Eye (tissue), 1 donor: ENCODE measurements around the gene RALGDS.
"Not testable (repeated sequence)": the region's sequence is repeated elsewhere in the genome, so short reads cannot be mapped to it uniquely, and the experiment has no call there.

Experiments used
- DNase-seq: peaks from one replicate; pipeline ENCODE4 v3.0.0-alpha.2; 2015

Gene RALGDS

GRCh38 chr9:133063500-133064231 lies 57.4 kb downstream of the RALGDS start:
- no peak for DNase-seq

- no peak for DNase-seq
Measured at GRCh38 chr9:133063159-133063499, 57.9 kb downstream of the RALGDS start.

GRCh38 chr9:133062569-133062968 lies 58.5 kb downstream of the RALGDS start:
- DNase-seq = not testable (repeated sequence)

GRCh38 chr9:133061764-133062145 lies 59.3 kb downstream of the RALGDS start, which contains the start of gene CEL:
Gene CEL, plus strand, starts transcription at chr9:133061981. Its CDS starts 22 bp downstream, at chr9:133062003.
- DNase-seq = not testable (repeated sequence)

GRCh38 chr9:133061019-133061763 lies 59.8 kb downstream of the RALGDS start:
- DNase-seq = not testable (repeated sequence)

- DNase-seq = no peak
Measured at GRCh38 chr9:133060417-133060841, 60.6 kb downstream of the RALGDS start.

- DNase-seq = no peak
Measured at GRCh38 chr9:133059623-133060022, 61.4 kb downstream of the RALGDS start.

GRCh38 chr9:133058550-133059320 lies 62.3 kb downstream of the RALGDS start:
- no peak for DNase-seq

GRCh38 chr9:133058071-133058470 lies 63.0 kb downstream of the RALGDS start:
- DNase-seq = no peak

- DNase-seq = no peak
Measured at GRCh38 chr9:133057553-133057952, 63.5 kb downstream of the RALGDS start.

- no peak for DNase-seq
Measured at GRCh38 chr9:133057006-133057405, 64.0 kb downstream of the RALGDS start.

- DNase-seq = no peak
Measured at GRCh38 chr9:133056533-133056932, 64.5 kb downstream of the RALGDS start.

- DNase-seq = no peak
Measured at GRCh38 chr9:133055788-133056420, 65.1 kb downstream of the RALGDS start.

- DNase-seq = peak; percentile 65
Measured at GRCh38 chr9:133054966-133055365, 66.1 kb downstream of the RALGDS start.

GRCh38 chr9:133054194-133054890 lies 66.7 kb downstream of the RALGDS start:
- no peak for DNase-seq

- no peak for DNase-seq
Measured at GRCh38 chr9:133051966-133052539, 69.0 kb downstream of the RALGDS start.

- no peak for DNase-seq
Measured at GRCh38 chr9:133051281-133051900, 69.6 kb downstream of the RALGDS start.

- no peak for DNase-seq
Measured at GRCh38 chr9:133050781-133051180, 70.3 kb downstream of the RALGDS start.

GRCh38 chr9:133050142-133050541 lies 70.9 kb downstream of the RALGDS start:
- no peak for DNase-seq

- DNase-seq = no peak
Measured at GRCh38 chr9:133049043-133049442, 72.0 kb downstream of the RALGDS start.

GRCh38 chr9:133048595-133048994 lies 72.4 kb downstream of the RALGDS start:
- DNase-seq = no peak
